ENCODE data around the gene VPS50.

DNA sequence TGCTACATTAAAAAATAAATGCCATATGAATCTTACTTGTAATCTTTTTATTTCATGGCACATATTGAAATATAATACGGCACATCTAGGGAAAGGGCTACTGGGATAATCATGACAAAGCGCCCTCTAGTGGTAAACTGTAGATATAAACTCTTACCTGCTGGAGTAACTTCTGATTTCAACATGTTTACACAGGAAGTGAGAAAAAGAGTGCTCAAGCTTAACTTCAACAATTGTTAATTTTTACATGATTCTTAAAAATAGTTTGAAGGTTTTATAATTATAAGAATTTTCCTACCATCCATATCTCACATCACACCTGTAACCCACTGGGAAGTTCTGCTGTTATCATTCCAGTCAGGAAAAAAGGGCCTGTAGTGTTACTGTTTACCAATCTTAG is 3.9 kb upstream of the VPS50 start:
- TF ChIP-seq, protein P1, sequence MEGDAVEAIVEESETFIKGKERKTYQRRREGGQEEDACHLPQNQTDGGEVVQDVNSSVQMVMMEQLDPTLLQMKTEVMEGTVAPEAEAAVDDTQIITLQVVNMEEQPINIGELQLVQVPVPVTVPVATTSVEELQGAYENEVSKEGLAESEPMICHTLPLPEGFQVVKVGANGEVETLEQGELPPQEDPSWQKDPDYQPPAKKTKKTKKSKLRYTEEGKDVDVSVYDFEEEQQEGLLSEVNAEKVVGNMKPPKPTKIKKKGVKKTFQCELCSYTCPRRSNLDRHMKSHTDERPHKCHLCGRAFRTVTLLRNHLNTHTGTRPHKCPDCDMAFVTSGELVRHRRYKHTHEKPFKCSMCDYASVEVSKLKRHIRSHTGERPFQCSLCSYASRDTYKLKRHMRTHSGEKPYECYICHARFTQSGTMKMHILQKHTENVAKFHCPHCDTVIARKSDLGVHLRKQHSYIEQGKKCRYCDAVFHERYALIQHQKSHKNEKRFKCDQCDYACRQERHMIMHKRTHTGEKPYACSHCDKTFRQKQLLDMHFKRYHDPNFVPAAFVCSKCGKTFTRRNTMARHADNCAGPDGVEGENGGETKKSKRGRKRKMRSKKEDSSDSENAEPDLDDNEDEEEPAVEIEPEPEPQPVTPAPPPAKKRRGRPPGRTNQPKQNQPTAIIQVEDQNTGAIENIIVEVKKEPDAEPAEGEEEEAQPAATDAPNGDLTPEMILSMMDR (IDR thresholded peaks at IDR 0.05): peak; percentile 91
- no peak for TF ChIP-seq EZH2 (IDR thresholded peaks at IDR 0.05; ENCODE audit: borderline replicate concordance, insufficient read depth, low read depth, low read length, poor library complexity, severe bottlenecking)
